PC-3 (cell line): ENCODE data around the gene PRRT2. TPM values are rescaled to one million over a fixed set of nuclear protein-coding genes. Genes with fewer than 3 reads are reported as not detected.

Experiments
- ATAC-seq: fragments of 200-7000 bp; cut with Tn5 transposase; 2 replicates; pipeline ENCODE4 v1.9.1; 2020; ENCODE audit warnings: mild to moderate bottlenecking, moderate library complexity
- BruUV-seq: library from RNA; stranded (reverse); fragments of 400-500 nt; replicated peaks from 2 replicates; lab custom pipeline; 2021; lab: Mats Ljungman, UMichigan
- CTCF ChIA-PET: fragments of 300-600 bp; sonication (Branson Sonifier 250); formaldehyde crosslinking; loops from one replicate; lab custom pipeline; 2022; ENCODE audit warnings: antibody characterized with exemption; lab: Charles Lee
- POLR2A ChIA-PET: fragments of 300-600 bp; sonication (Branson Sonifier 250); formaldehyde crosslinking; loops from one replicate; lab custom pipeline; 2022; ENCODE audit warnings: antibody characterized with exemption; ENCODE audit not compliant: unreplicated experiment; lab: Charles Lee
- DNase-seq: peaks from one replicate; pipeline ENCODE4 v3.0.0-alpha.2; 2015
- H2AFZ ChIP-seq: fragments of 300-600 bp; sonication (generic); 2 replicates; pipeline ENCODE4 v1.6.0; 2016; ENCODE audit warnings: antibody characterized with exemption, low read length
- H3F3A ChIP-seq: fragments of 300-600 bp; sonication (generic); one replicate; pipeline ENCODE4 v1.6.0; 2017; ENCODE audit warnings: antibody characterized with exemption, low read length, control low read depth, mild to moderate bottlenecking; ENCODE audit not compliant: unreplicated experiment
- H3K27ac ChIP-seq: fragments of 300-600 bp; sonication (generic); 2 replicates; pipeline ENCODE4 v1.5.1; 2016; ENCODE audit warnings: mild to moderate bottlenecking, low read length
- H3K27me3 ChIP-seq: fragments of 300-600 bp; sonication (generic); 2 replicates; pipeline ENCODE4 v1.6.1; 2016; ENCODE audit warnings: low read length, mixed read lengths
- H3K36me3 ChIP-seq: fragments of 300-600 bp; sonication (generic); 2 replicates; pipeline ENCODE4 v1.6.1; 2016; ENCODE audit warnings: low read depth, mixed run types, low read length, mixed read lengths
- H3K4me1 ChIP-seq: fragments of 300-600 bp; sonication (generic); 2 replicates; pipeline ENCODE4 v1.5.1; 2016; ENCODE audit warnings: low read length; ENCODE audit not compliant: insufficient read depth
- H3K4me2 ChIP-seq: fragments of 300-600 bp; sonication (generic); 2 replicates; pipeline ENCODE4 v1.6.0; 2016; ENCODE audit warnings: low read length
- H3K4me3 ChIP-seq: fragments of 300-600 bp; sonication (generic); 2 replicates; pipeline ENCODE4 v1.5.1; 2016; ENCODE audit warnings: mild to moderate bottlenecking, low read length, mixed read lengths
- H3K79me2 ChIP-seq: fragments of 300-600 bp; sonication (generic); 2 replicates; pipeline ENCODE4 v1.6.1; 2017; ENCODE audit warnings: low read length, mixed read lengths
- H3K9ac ChIP-seq: fragments of 300-600 bp; sonication (generic); 2 replicates; pipeline ENCODE4 v1.6.0; 2016; ENCODE audit warnings: mild to moderate bottlenecking, low read length
- H3K9me2 ChIP-seq: fragments of 300-600 bp; sonication (generic); replicated peaks from 2 replicates; pipeline ENCODE4 v1.6.1; 2016; ENCODE audit warnings: mixed run types, low read length, mixed read lengths
- H3K9me3 ChIP-seq: fragments of 300-600 bp; sonication (generic); 2 replicates; pipeline ENCODE4 v1.6.1; 2016; ENCODE audit warnings: low read length, mixed read lengths
- H4K20me1 ChIP-seq: fragments of 300-600 bp; sonication (generic); 2 replicates; pipeline ENCODE4 v1.6.1; 2016; ENCODE audit warnings: low read length, mixed read lengths
- EZH2 ChIP-seq: fragments of 300-600 bp; sonication (generic); IDR thresholded peaks from one replicate; pipeline ENCODE4 v1.6.1; 2017; ENCODE audit warnings: antibody characterized with exemption, mild to moderate bottlenecking, low read length; ENCODE audit not compliant: unreplicated experiment
- EZH2phosphoT487 ChIP-seq: fragments of 300-600 bp; sonication (generic); IDR thresholded peaks from 2 replicates; pipeline ENCODE4 v1.6.1; 2018; ENCODE audit warnings: mild to moderate bottlenecking, antibody characterized with exemption, low read length, borderline replicate concordance
- intact Hi-C: fragments of 100-400 bp; cut with micrococcal nuclease; formaldehyde crosslinking; loops from 2 replicates; pipeline ENCODE4 v1.9.0; 2023
- total RNA-seq: library from RNA; depleted of rRNA; stranded (reverse); fragments of >200 nt; gene quantifications from 2 replicates; pipeline ENCODE4 v1.2.3, GENCODE V29; 2014
- TF ChIP-seq, protein P1 (sequence below): fragments of 300-600 bp; sonication (generic); conservative IDR thresholded peaks from 2 replicates; pipeline ENCODE4 v1.5.1; 2017; ENCODE audit warnings: antibody characterized with exemption, low read depth, mild to moderate bottlenecking, low read length

Gene PRRT2
- total RNA-seq, 1 experiment from 2014 or later = 0.40 TPM

DNA sequence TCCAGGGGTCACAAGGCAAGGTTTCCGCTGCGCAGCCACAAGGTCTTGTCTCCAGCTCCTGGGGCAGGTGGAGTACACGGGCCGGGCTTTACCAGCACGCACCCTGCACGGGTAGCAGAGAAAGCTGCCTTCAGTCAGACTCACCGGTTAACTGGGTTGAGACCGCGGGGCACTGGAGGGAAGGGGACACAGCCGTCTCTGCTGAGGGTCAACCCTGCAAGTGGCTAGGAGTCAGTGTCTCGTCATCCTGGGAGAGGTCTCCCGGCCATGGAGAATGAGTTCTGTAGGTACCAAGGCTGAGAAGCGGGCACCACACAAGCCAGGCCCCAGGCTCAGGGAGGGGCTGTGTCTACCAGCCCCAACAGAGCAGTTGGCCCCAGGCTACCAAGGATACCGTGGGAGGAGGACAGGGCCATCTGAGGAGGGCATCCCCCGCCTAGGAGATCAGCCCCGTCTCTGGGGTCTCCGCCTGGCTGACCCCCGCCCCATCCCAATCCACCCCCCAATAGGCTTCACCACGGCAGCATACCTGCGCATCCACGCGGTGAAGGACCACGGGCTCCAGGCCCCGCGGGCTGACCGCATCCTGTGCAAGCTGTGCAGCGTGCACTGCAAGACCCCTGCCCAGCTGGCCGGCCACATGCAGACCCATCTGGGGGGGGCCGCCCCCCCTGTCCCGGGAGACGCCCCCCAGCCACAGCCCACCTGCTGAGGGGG, 2.8 kb upstream of the PRRT2 start:
- ATAC-seq = no peak
- Histone ChIP-seq H3K36me3 (no peaks in the 10 kb centered on the region; the same call in 1 of the 2 replicates), H3K4me3 (peak overlapping the region; percentile 83), H3K9ac (peak overlapping the region; percentile 83), H3K4me2 (peak overlapping the region; percentile 97), H3K27ac (peak overlapping the region; percentile 73; the same call in 1 of the 2 replicates), H3K9me2 (no peaks in the 10 kb centered on the region), H3K9me3 (no peaks in the 10 kb centered on the region), H2AFZ (no peak overlapping the region), H3K27me3 (no peaks in the 10 kb centered on the region), H3K79me2 (peaks cover 35% of the 10 kb centered on the region), H3K4me1 (peaks cover 39% of the 10 kb centered on the region), H4K20me1 (0 out of 2 replicates have a peak, but pooled peaks cover 6% of the 10 kb centered on the region), H3F3A (no peaks in the 10 kb centered on the region)
- POLR2A ChIA-PET = interaction anchor here (1.0 kb wide), 1 partner anchor 11 kb away, joined by 3 read pairs; no protein-coding TSS in a partner anchor
- BruUV-seq = TSS peak; percentile 12
- intact Hi-C loops = loop anchor here (5.0 kb wide), 1 partner anchor 107 kb away; no protein-coding TSS in a partner anchor
- DNase-seq = no peak
- TF ChIP-seq EZH2 (no peak), EZH2phosphoT487 (no peak)
- TF ChIP-seq, protein P1, sequence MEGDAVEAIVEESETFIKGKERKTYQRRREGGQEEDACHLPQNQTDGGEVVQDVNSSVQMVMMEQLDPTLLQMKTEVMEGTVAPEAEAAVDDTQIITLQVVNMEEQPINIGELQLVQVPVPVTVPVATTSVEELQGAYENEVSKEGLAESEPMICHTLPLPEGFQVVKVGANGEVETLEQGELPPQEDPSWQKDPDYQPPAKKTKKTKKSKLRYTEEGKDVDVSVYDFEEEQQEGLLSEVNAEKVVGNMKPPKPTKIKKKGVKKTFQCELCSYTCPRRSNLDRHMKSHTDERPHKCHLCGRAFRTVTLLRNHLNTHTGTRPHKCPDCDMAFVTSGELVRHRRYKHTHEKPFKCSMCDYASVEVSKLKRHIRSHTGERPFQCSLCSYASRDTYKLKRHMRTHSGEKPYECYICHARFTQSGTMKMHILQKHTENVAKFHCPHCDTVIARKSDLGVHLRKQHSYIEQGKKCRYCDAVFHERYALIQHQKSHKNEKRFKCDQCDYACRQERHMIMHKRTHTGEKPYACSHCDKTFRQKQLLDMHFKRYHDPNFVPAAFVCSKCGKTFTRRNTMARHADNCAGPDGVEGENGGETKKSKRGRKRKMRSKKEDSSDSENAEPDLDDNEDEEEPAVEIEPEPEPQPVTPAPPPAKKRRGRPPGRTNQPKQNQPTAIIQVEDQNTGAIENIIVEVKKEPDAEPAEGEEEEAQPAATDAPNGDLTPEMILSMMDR = no peak
- CTCF ChIA-PET = interaction anchor here (0.6 kb wide), 1 partner anchor 30 kb away, joined by 6 read pairs; no protein-coding TSS in a partner anchor

DNA sequence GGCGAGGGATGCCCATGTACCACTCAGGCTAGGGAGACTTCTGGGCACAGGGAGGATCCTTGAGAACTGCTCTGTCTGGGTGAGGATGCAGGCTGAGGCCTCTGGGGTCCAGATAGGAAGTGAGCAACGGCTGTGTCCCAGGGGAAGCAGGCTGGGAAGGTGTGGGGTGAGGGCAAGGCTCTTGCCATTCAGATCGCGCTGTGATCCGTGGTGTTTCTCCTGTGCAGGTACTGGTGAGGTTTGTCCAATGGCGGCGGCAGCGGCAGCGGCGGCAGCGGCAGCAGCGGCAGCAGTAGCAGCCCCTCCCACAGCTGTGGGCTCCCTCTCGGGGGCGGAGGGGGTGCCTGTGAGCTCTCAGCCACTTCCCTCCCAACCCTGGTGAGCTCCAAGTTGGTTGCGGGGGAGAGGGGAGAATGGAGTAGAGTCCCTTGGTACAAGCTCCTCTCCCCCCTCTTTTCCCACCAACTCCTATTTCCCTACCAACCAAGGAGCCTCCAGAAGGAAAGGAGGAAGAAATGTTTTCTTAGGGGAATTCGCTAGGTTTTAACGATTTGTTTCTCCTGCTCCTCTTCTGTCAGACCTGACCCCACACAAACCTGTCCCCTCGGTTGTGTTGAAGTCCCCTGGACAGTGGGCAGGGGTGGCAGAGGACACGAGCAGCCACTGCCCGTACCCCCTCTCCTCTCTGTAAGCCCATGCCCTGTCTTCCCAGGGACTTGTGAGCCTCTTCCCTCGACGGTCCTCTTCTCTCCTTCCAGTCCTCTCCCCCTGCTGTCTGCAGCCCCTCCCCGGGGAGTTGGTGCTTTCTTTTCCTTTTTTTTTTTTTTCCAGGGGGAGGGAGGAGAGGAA, 1.9 kb upstream of the PRRT2 start:
- peak overlapping the region; percentile 97 for H3K4me2 ChIP-seq
- H3K79me2 ChIP-seq = peaks cover 35% of the 10 kb centered on the region
- TF ChIP-seq EZH2 (no peak), EZH2phosphoT487 (no peak)
- TF ChIP-seq, protein P1 = no peak
- H3K9me3 ChIP-seq = no peaks in the 10 kb centered on the region
- no peaks in the 10 kb centered on the region; the same call in 1 of the 2 replicates for H3K36me3 ChIP-seq
- H3K27me3 ChIP-seq = no peaks in the 10 kb centered on the region
- H3K27ac ChIP-seq = peak overlapping the region; percentile 41
- ChIA-PET POLR2A (no interaction called here), CTCF (no interaction called here)
- intact Hi-C loops = loop anchor here (5.0 kb wide), 1 partner anchor 108 kb away; no protein-coding TSS in a partner anchor
- no peaks in the 10 kb centered on the region for H3F3A ChIP-seq
- H3K9ac ChIP-seq = no peak overlapping the region
- no peak overlapping the region for H2AFZ ChIP-seq
- H3K4me1 ChIP-seq = peaks cover 35% of the 10 kb centered on the region
- ATAC-seq (no peak), DNase-seq (peak; percentile 17)
- no TSS peak for BruUV-seq
- 0 out of 2 replicates have a peak, but pooled peaks cover 6% of the 10 kb centered on the region for H4K20me1 ChIP-seq
- H3K9me2 ChIP-seq = no peaks in the 10 kb centered on the region
- H3K4me3 ChIP-seq = peak overlapping the region; percentile 83
